Prostate gland (tissue), 2 donors: ENCODE data around the gene NLRC3.

Source experiments
- CTCF ChIP-seq, 4 experiments: fragments of 200-600 bp in 2 of 4; fragments of 450-650 bp in 2 of 4; sonication (generic) in 2 of 4; IDR thresholded peaks; 1 replicate in 3 of 4; 2 replicates in 1 of 4; pipeline ENCODE4 v1.5.1; 2016 to 2019; ENCODE audit warnings: antibody characterized with exemption in 4 of 4, mild to moderate bottlenecking in 2 of 4, moderate library complexity in 2 of 4
- POLR2A ChIP-seq: fragments of 450-650 bp; IDR thresholded peaks from one replicate; pipeline ENCODE4 v1.6.1; 2016; ENCODE audit warnings: antibody characterized with exemption, mild to moderate bottlenecking
- POLR2AphosphoS5 ChIP-seq: sonication (generic); formaldehyde crosslinking; IDR thresholded peaks from one replicate; pipeline ENCODE4 v1.6.1; 2017; ENCODE audit warnings: antibody characterized with exemption

GRCh38 chr16:3497771-3498170 lies 79.4 kb downstream of the NLRC3 start:
- no peak for TF ChIP-seq POLR2AphosphoS5
- TF ChIP-seq CTCF (IDR thresholded peaks at IDR 0.05) = no peak
- no peak for TF ChIP-seq POLR2A
